C4-2B (cell line): ENCODE data around the gene CSE1L.
A peak's percentile ranks its signal among the peaks of the same experiment; 100 is the strongest.

Experiments
- ZFX ChIP-seq: fragments of 450-650 bp; IDR thresholded peaks from 2 replicates; pipeline ENCODE4 v1.6.1; 2017
- TF ChIP-seq, protein P1 (sequence below): fragments of 450-650 bp; conservative IDR thresholded peaks from 2 replicates; pipeline ENCODE4 v1.5.1; 2017; ENCODE audit warnings: mild to moderate bottlenecking

DNA sequence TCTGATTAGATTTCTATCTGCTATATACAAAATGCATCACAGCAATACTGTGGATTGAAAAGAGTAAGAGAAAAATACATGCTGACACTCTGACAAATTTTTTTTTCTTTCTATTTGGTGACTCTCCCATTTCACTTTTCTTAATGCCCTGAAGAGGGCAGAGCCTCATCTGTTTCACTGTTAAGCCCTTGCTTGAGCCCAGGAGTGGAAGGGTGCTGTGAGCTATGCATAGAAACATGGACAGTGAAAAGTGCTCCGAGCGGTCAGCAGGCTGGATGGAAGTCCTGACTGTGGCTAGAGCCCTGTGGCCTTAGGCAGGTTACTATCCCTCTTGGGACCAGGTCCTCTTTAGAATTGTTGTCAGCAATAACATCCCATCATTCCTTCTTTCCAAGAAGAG, 17.4 kb upstream of the CSE1L start:
- TF ChIP-seq ZFX: no peak
- TF ChIP-seq, protein P1, sequence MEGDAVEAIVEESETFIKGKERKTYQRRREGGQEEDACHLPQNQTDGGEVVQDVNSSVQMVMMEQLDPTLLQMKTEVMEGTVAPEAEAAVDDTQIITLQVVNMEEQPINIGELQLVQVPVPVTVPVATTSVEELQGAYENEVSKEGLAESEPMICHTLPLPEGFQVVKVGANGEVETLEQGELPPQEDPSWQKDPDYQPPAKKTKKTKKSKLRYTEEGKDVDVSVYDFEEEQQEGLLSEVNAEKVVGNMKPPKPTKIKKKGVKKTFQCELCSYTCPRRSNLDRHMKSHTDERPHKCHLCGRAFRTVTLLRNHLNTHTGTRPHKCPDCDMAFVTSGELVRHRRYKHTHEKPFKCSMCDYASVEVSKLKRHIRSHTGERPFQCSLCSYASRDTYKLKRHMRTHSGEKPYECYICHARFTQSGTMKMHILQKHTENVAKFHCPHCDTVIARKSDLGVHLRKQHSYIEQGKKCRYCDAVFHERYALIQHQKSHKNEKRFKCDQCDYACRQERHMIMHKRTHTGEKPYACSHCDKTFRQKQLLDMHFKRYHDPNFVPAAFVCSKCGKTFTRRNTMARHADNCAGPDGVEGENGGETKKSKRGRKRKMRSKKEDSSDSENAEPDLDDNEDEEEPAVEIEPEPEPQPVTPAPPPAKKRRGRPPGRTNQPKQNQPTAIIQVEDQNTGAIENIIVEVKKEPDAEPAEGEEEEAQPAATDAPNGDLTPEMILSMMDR: peak; percentile 47
